Measurements from ENCODE around the gene CCDC7. TPM values are rescaled to one million over a fixed set of nuclear protein-coding genes. Genes with fewer than 3 reads are reported as not detected.
"Not testable (repeated sequence)": the region's sequence is repeated elsewhere in the genome, so short reads cannot be mapped to it uniquely, and the experiment has no call there.

The CCDC7 gene
- total RNA-seq, 1 donor from 2014 or later = 22.8 TPM

GRCh38 chr10:32901815-32902214, 455.9 kb downstream of the CCDC7 start:
- peaks cover 67% of the 10 kb centered on the region for H3K36me3 ChIP-seq
- H3K4me3 ChIP-seq = no peak overlapping the region
- H3K27ac ChIP-seq = no peak overlapping the region
- intact Hi-C loops (cut with DNase I) = no loop called here
- H3K9me3 ChIP-seq = no peaks in the 10 kb centered on the region
- no peaks in the 10 kb centered on the region for H3K27me3 ChIP-seq (ENCODE audit: low read depth)
- DNase-seq = no peak
- no peak for TF ChIP-seq CTCF (IDR thresholded peaks at IDR 0.05)
- no peaks in the 10 kb centered on the region for H3K4me1 ChIP-seq
- no peak for ATAC-seq

GRCh38 chr10:32905466-32905865, 459.5 kb downstream of the CCDC7 start:
- H3K36me3 ChIP-seq = peaks cover 80% of the 10 kb centered on the region
- H3K27me3 ChIP-seq (ENCODE audit: low read depth) = no peaks in the 10 kb centered on the region
- H3K9me3 ChIP-seq = no peaks in the 10 kb centered on the region
- TF ChIP-seq CTCF (IDR thresholded peaks at IDR 0.05) = no peak
- no peaks in the 10 kb centered on the region for H3K4me1 ChIP-seq
- H3K27ac ChIP-seq = no peak overlapping the region
- ATAC-seq (peak in 1 of 2 donors; percentile 28), DNase-seq (no peak)
- H3K4me3 ChIP-seq = no peak overlapping the region
- intact Hi-C loops (cut with DNase I) = no loop called here

GRCh38 chr10:32906595-32906994, 460.7 kb downstream of the CCDC7 start:
- no peak overlapping the region for H3K4me3 ChIP-seq
- intact Hi-C loops (cut with DNase I) = no loop called here
- no peaks in the 10 kb centered on the region for H3K27me3 ChIP-seq (ENCODE audit: low read depth)
- peaks cover 89% of the 10 kb centered on the region for H3K36me3 ChIP-seq
- no peak overlapping the region for H3K27ac ChIP-seq
- H3K9me3 ChIP-seq = no peaks in the 10 kb centered on the region
- DNase-seq (no peak), ATAC-seq (no peak)
- no peak for TF ChIP-seq CTCF (IDR thresholded peaks at IDR 0.05)
- H3K4me1 ChIP-seq = no peaks in the 10 kb centered on the region

- ATAC-seq = no peak
- no peaks in the 10 kb centered on the region for H3K9me3 ChIP-seq
- DNase-seq = no peak
- no peak overlapping the region for H3K27ac ChIP-seq
- TF ChIP-seq CTCF (IDR thresholded peaks at IDR 0.05) = no peak
- H3K36me3 ChIP-seq = peaks cover 77% of the 10 kb centered on the region
- no peaks in the 10 kb centered on the region for H3K4me1 ChIP-seq
- H3K27me3 ChIP-seq (ENCODE audit: low read depth) = no peaks in the 10 kb centered on the region
- no peak overlapping the region for H3K4me3 ChIP-seq
- intact Hi-C loops (cut with DNase I) = no loop called here
These were observed 463.5 kb downstream of the CCDC7 start for GRCh38 chr10:32909456-32909855.

GRCh38 chr10:32909970-32910369, 464.0 kb downstream of the CCDC7 start:
- H3K27ac ChIP-seq; intact Hi-C loops (cut with DNase I); H3K9me3 ChIP-seq; ATAC-seq; H3K4me1 ChIP-seq; H3K4me3 ChIP-seq; H3K27me3 ChIP-seq (ENCODE audit: low read depth); DNase-seq: not testable (repeated sequence)
- peaks cover 79% of the 10 kb centered on the region for H3K36me3 ChIP-seq

GRCh38 chr10:32911285-32912016, 465.5 kb downstream of the CCDC7 start:
- intact Hi-C loops (cut with DNase I) = no loop called here
- no peak for TF ChIP-seq CTCF (IDR thresholded peaks at IDR 0.05)
- peaks cover 78% of the 10 kb centered on the region for H3K36me3 ChIP-seq

GRCh38 chr10:32917817-32918216, 471.9 kb downstream of the CCDC7 start:
- intact Hi-C loops (cut with DNase I); DNase-seq; H3K27ac ChIP-seq; ATAC-seq; H3K4me1 ChIP-seq; H3K27me3 ChIP-seq (ENCODE audit: low read depth); H3K9me3 ChIP-seq; H3K4me3 ChIP-seq: not testable (repeated sequence)
- H3K36me3 ChIP-seq = peaks cover 64% of the 10 kb centered on the region

More at GRCh38 chr10:32911285-32912016, 465.5 kb downstream of the CCDC7 start:
- H3K4me3 ChIP-seq = no peak overlapping the region
- DNase-seq (no peak), ATAC-seq (peak in 1 of 2 donors; percentile 32)
- no peaks in the 10 kb centered on the region for H3K9me3 ChIP-seq
- H3K27me3 ChIP-seq (ENCODE audit: low read depth) = no peaks in the 10 kb centered on the region
- H3K27ac ChIP-seq = no peak overlapping the region
- H3K4me1 ChIP-seq = no peaks in the 10 kb centered on the region
